NAMALWA (cell line): ENCODE results near the gene ADH7.
"Not testable (repeated sequence)": the region's sequence is repeated elsewhere in the genome, so short reads cannot be mapped to it uniquely, and the experiment has no call there.

Source experiments
- DNase-seq: peaks from one replicate; pipeline ENCODE4 v3.0.0-alpha.2; 2015; ENCODE audit warnings: low spot score

Gene ADH7

DNA sequence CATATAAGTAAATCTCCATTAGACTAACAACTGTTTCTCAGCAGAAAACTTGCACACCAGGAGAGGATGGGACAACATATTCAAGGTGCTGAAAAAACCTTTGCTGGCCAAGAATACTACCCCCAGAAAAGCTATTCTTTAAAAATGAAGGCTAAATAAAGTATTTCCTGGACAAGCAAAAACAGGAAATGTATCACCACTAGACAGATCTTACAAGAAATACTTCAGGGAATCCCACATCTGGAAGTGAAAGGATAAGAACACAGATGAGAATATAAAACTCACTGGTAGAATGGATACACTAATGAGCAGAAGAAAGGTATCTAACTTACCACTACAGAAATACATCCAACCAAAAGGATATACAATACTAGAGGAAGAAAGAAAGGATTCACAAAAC lies 55.6 kb downstream of the ADH7 start:
- DNase-seq = no peak

DNA sequence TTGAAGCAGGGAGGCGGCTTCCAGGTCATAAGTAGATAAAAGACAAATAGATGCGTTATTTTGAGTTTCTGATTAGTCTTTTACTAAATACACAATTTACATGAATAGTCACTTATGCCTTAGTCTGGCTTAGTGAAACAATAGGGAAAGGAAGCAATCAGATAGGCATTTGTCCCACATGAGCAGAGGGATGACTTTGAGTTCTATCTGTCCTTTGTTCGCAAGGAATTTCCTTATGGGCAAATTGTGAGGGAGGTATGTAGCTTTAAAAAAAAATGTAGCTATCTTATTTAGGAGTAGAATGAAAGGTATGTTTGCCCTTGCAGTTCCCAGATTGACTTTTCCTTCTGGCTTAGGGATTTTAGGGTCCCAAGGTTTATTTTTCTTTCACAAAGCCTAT lies 56.3 kb downstream of the ADH7 start:
- DNase-seq = no peak

DNA sequence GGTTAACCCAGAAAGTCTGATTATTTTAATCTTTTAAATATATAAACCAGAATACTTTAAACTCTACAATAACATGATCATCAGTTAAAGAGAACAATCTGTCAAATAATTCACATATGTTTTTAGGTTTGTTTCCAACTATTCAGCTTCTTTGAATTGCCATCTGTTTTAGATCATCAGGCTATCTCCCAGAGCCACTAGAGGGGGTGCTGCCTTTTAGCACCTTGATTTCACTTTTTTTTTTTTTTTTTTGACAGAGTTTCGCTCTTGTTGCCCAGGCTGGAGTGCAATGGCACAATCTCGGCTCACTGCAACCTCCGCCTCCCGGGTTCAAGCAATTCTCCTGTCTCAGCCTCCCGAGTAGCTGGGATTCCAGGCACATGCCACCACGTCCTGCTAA lies 57.8 kb downstream of the ADH7 start:
- DNase-seq = peak; percentile 27

GRCh38 chr4:99372464-99372863 lies 62.7 kb downstream of the ADH7 start:
- not testable (repeated sequence) for DNase-seq

DNA sequence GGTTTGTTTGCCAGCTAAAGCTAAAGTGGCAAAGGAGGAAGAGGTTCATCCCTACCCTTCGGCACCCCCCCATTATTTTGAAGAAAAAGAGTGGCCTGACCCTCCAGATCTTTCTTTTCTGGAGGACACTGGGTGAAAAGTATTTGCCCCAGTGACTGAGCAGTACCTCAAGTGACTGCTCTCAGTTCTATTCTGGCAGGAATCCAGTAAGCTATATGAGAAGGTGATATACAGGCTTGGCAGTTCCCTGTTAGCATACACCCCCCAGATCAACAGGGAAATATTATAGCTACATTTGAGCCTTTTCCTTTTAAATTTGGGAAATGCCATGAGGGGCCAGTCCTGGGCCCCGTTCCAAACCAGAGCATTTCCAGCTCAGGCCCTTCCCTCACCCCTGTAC lies 67.3 kb downstream of the ADH7 start:
- DNase-seq = not testable (repeated sequence)

- no peak for DNase-seq
Observed at GRCh38 chr4:99366491-99366890, 68.7 kb downstream of the ADH7 start.

- DNase-seq = no peak
Observed at GRCh38 chr4:99362768-99363167, 72.4 kb downstream of the ADH7 start.
